Upper lobe of left lung (tissue), 6 donors: ENCODE data around the gene ZNF777. TPM values are rescaled to one million over a fixed set of nuclear protein-coding genes. Genes with fewer than 3 reads are reported as not detected.

Experiments used
- ATAC-seq, 2 donors: fragments of 200-7000 bp; cut with Tn5 transposase; one replicate each; pipeline ENCODE4 v1.9.1; 2022; ENCODE audit warnings: mild to moderate bottlenecking in 2 of 2, moderate library complexity in 2 of 2; ENCODE audit not compliant: low FRiP score in 2 of 2
- DNase-seq, 2 donors: peaks; one replicate each; pipeline ENCODE4 v3.0.0-alpha.2; 2019 to 2020
- H3K27ac ChIP-seq, 4 donors: fragments of 200-600 bp; sonication (generic); one replicate each; pipeline ENCODE4 v1.5.1; 2016 to 2019
- H3K27me3 ChIP-seq, 4 donors: fragments of 200-600 bp; sonication (generic); one replicate each; pipeline ENCODE4 v1.5.1; 2017 to 2019
- H3K36me3 ChIP-seq, 4 donors: fragments of 200-600 bp; sonication (generic); one replicate each; pipeline ENCODE4 v1.5.1; 2016 to 2019
- H3K4me1 ChIP-seq, 4 donors: fragments of 200-600 bp; sonication (generic); one replicate each; pipeline ENCODE4 v1.5.1; 2018 to 2019
- H3K4me3 ChIP-seq, 4 donors: fragments of 200-600 bp; sonication (generic); one replicate each; pipeline ENCODE4 v1.5.1; 2017 to 2019; ENCODE audit warnings: mild to moderate bottlenecking in 2 of 4, moderate library complexity in 1 of 4
- H3K9me3 ChIP-seq, 4 donors: fragments of 200-600 bp; sonication (generic); one replicate each; pipeline ENCODE4 v1.5.1; 2018 to 2019
- CTCF ChIP-seq, 6 experiments: fragments of 450-650 bp in 4 of 6; fragments of 200-600 bp in 2 of 6; sonication (generic) in 2 of 6; IDR thresholded peaks; one replicate each; pipeline ENCODE4 v1.5.1; 2016 to 2019; ENCODE audit warnings: antibody characterized with exemption in 6 of 6
- EP300 ChIP-seq, 4 donors: sonication (generic); formaldehyde crosslinking; IDR thresholded peaks; one replicate each; pipeline ENCODE4 v1.5.1; 2017; ENCODE audit warnings: antibody characterized with exemption in 4 of 4, control low read depth in 2 of 4
- POLR2A ChIP-seq, 4 donors: fragments of 450-650 bp; IDR thresholded peaks; one replicate each; pipeline ENCODE4 v1.5.1; 2016 to 2017; ENCODE audit warnings: antibody characterized with exemption in 4 of 4, mild to moderate bottlenecking in 2 of 4
- POLR2AphosphoS5 ChIP-seq, 2 donors: sonication (generic); formaldehyde crosslinking; IDR thresholded peaks; one replicate each; pipeline ENCODE4 v1.5.1; 2017; ENCODE audit warnings: antibody characterized with exemption in 2 of 2
- WGBS, 2 donors: methylation state at CpG; one replicate each; pipeline ENCODE4 v1.1.5; 2017 to 2018; 5-methylcytosine and 5-hydroxymethylcytosine counted together
- total RNA-seq, 6 donors: library from RNA; depleted of rRNA in 4 of 6; stranded (reverse); fragments of >200 nt in 4 of 6; gene quantifications; one replicate each; pipeline versions ENCODE4 v1.1.0 to v1.2.1, GENCODE V29; 2016 to 2021
- donor health status: DM: no; HTN: no; CAD: no; lungs with moderate emphysema.
- donor health status: DM: no; HTN: yes; CAD: no; lungs with severe emphysema.

ZNF777 gene
- total RNA-seq, 6 donors from 2014 or later, result 9.3 to 16.0 (median 10.8) TPM

- DNase-seq (no peak), ATAC-seq (no peak)
- Histone ChIP-seq H3K4me3 (no peak overlapping the region), H3K36me3 (peaks cover 2 to 23% (median 15%) of the 10 kb centered on the region in 4 donors), H3K9me3 (no peaks in the 10 kb centered on the region), H3K27ac (no peak overlapping the region), H3K27me3 (no peaks in the 10 kb centered on the region), H3K4me1 (peaks cover 7 to 12% (median 10%) of the 10 kb centered on the region in 4 donors)
- TF ChIP-seq EP300 (IDR thresholded peaks at IDR 0.05) (no peak), POLR2A (IDR thresholded peaks at IDR 0.05) (no peak), POLR2AphosphoS5 (IDR thresholded peaks at IDR 0.05) (no peak), CTCF (IDR thresholded peaks at IDR 0.05) (no peak)
- 92 to 97% methylated on average over 4 of the region's 4 CpGs for WGBS, 2 donors
These were observed 33.7 kb downstream of the ZNF777 start for GRCh38 chr7:149427096-149427680.

GRCh38 chr7:149423449-149424110 is 37.3 kb downstream of the ZNF777 start:
- Histone ChIP-seq H3K4me3 (peak overlapping the region in 3 of 4 donors; percentile 44 to 60 (median 54)), H3K4me1 (peaks cover 7 to 17% (median 12%) of the 10 kb centered on the region in 4 donors), H3K27ac (peak overlapping the region in 3 of 4 donors; percentile 58 to 79 (median 66)), H3K27me3 (no peaks in the 10 kb centered on the region), H3K36me3 (no peaks in the 10 kb centered on the region), H3K9me3 (no peaks in the 10 kb centered on the region)
- 42 to 51% methylated on average over 18 to 24 of the region's 24 CpGs for WGBS, 2 donors
- ATAC-seq (peak in 1 of 2 donors; percentile 38), DNase-seq (peak in 1 of 2 donors; percentile 44)
- TF ChIP-seq CTCF (IDR thresholded peaks at IDR 0.05), result no peak
- TF ChIP-seq POLR2A (IDR thresholded peaks at IDR 0.05), result peak in 1 of 4 donors; percentile 18

GRCh38 chr7:149422914-149423301 is 38.0 kb downstream of the ZNF777 start:
- no peaks in the 10 kb centered on the region for H3K27me3 ChIP-seq
- H3K36me3 ChIP-seq, result no peaks in the 10 kb centered on the region
- ATAC-seq (peak in 1 of 2 donors; percentile 33), DNase-seq (peak; percentile 52 to 90)
- TF ChIP-seq POLR2AphosphoS5 (IDR thresholded peaks at IDR 0.05) (no peak), EP300 (IDR thresholded peaks at IDR 0.05) (no peak), POLR2A (IDR thresholded peaks at IDR 0.05) (no peak), CTCF (IDR thresholded peaks at IDR 0.05) (no peak)
- H3K4me1 ChIP-seq, result peaks cover 7 to 17% (median 12%) of the 10 kb centered on the region in 4 donors
- peak overlapping the region in 3 of 4 donors; percentile 44 to 60 (median 54) for H3K4me3 ChIP-seq
- WGBS, 2 donors, result 6 to 7% methylated on average over 5 to 14 of the region's 35 CpGs
- H3K9me3 ChIP-seq, result no peaks in the 10 kb centered on the region
- H3K27ac ChIP-seq, result peak overlapping the region; percentile 32 to 79 (median 62)

- H3K27ac ChIP-seq, result peak overlapping the region; percentile 56 to 79 (median 62)
- H3K9me3 ChIP-seq, result no peaks in the 10 kb centered on the region
- no peaks in the 10 kb centered on the region for H3K27me3 ChIP-seq
- H3K4me1 ChIP-seq, result peaks cover 7 to 17% (median 12%) of the 10 kb centered on the region in 4 donors
- ATAC-seq (peak; percentile 92 to 97), DNase-seq (peak; percentile 83 to 95)
- WGBS, 2 donors, result 1 to 8% methylated on average over 32 to 37 of the region's 68 CpGs
- peak overlapping the region; percentile 20 to 60 (median 49) for H3K4me3 ChIP-seq
- H3K36me3 ChIP-seq, result no peaks in the 10 kb centered on the region
- TF ChIP-seq CTCF (IDR thresholded peaks at IDR 0.05) (peak; percentile 79 to 97 (median 96)), EP300 (IDR thresholded peaks at IDR 0.05) (no peak), POLR2A (IDR thresholded peaks at IDR 0.05) (peak in 1 of 4 donors; percentile 34), POLR2AphosphoS5 (IDR thresholded peaks at IDR 0.05) (no peak)
These were observed 38.5 kb downstream of the ZNF777 start for GRCh38 chr7:149422162-149422913.
